Skeletal muscle tissue (tissue), 4 donors: Measurements from ENCODE around the gene DAB2. TPM values are rescaled to one million over a fixed set of nuclear protein-coding genes. Genes with fewer than 3 reads are reported as not detected.

Experiments
- H3K27ac ChIP-seq: one replicate; pipeline ENCODE4 v1.7.0; 2013; ENCODE audit warnings: mild to moderate bottlenecking, low read depth, low read length, inconsistent platforms
- H3K27me3 ChIP-seq, 3 donors: one replicate each; pipeline ENCODE4 v1.7.0; 2013; ENCODE audit warnings: low read length in 3 of 3; ENCODE audit not compliant: control insufficient read depth in 3 of 3, insufficient read depth in 3 of 3
- H3K36me3 ChIP-seq, 3 donors: one replicate each; pipeline ENCODE4 v1.7.0; 2013; ENCODE audit warnings: low read length in 3 of 3; ENCODE audit not compliant: control insufficient read depth in 3 of 3, insufficient read depth in 3 of 3
- H3K4me1 ChIP-seq, 3 donors: one replicate each; pipeline ENCODE4 v1.7.0; 2013; ENCODE audit warnings: low read length in 3 of 3, mild to moderate bottlenecking in 3 of 3; ENCODE audit not compliant: control insufficient read depth in 3 of 3, insufficient read depth in 3 of 3
- H3K4me3 ChIP-seq, 3 donors: one replicate each; pipeline ENCODE4 v1.7.0; 2013; ENCODE audit warnings: low read length in 3 of 3
- H3K9ac ChIP-seq, 3 donors: one replicate each; pipeline ENCODE4 v1.7.0; 2013; ENCODE audit warnings: low read length in 3 of 3, mild to moderate bottlenecking in 3 of 3, moderate library complexity in 2 of 3, low read depth in 1 of 3
- H3K9me3 ChIP-seq, 3 donors: one replicate each; pipeline ENCODE4 v1.7.0; 2013; ENCODE audit warnings: low read length in 3 of 3; ENCODE audit not compliant: control insufficient read depth in 3 of 3
- total RNA-seq: library from RNA; depleted of rRNA; stranded (reverse); fragments of >200 nt; gene quantifications from one replicate; pipeline ENCODE4 v1.2.3, GENCODE V29; 2014
- donor health status: Osteomylitis.

The DAB2 gene
- total RNA-seq, 1 donor from 2014 or later = 91.3 TPM

DNA sequence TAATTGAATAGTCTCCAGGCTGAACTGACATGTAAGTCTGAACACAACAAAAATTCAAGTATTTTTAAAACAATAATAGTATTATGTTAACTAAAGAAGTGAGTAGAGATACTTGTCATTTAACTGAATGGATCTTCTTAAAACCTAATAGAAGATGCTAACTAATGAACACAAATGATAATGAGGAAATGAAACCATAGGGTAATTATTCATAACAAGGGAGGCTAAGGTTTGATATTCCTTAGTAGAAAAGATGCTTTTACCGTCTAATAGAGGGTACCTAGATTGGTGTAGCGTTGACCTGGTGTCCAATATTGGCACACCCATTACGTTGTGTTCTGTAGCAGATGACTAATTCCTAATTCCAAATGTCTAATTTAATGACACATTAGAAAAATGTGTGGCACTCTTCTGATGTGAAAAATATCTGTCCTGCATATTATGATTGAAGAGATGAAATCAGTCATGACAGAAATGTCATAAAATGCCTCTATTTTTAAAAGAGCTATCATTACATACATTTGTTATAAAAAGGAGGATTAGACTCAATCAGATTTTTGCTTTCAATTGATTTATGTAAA is 14.9 kb upstream of the DAB2 start:
- no peak overlapping the region for H3K27ac ChIP-seq
- no peak overlapping the region for H3K4me3 ChIP-seq
- no peaks in the 10 kb centered on the region for H3K27me3 ChIP-seq
- no peaks in the 10 kb centered on the region for H3K36me3 ChIP-seq
- peaks cover 0 to 5% (median 4%) of the 10 kb centered on the region in 3 donors for H3K4me1 ChIP-seq
- H3K9me3 ChIP-seq = no peaks in the 10 kb centered on the region
- H3K9ac ChIP-seq = no peak overlapping the region

DNA sequence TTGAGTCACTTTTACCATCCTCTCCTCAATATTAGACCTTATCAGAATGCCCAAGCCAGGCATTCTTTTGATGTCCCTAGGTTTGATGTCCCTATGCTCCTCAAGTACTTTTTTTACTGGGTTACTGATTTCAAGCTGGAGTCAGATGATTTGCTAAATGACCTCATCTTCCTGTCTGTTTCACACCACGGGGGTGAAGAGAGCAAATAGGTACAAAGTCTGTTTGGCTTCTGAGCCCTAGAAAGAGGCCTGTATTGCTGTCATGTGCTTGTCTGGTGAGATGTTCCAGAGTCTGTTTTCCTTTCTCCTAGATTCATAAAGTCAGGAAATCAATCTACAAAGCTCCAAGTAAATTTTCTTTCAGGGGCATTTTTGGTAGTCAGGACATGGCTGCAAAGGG is 12.7 kb upstream of the DAB2 start:
- H3K9me3 ChIP-seq = no peaks in the 10 kb centered on the region
- no peak overlapping the region for H3K27ac ChIP-seq
- H3K9ac ChIP-seq = no peak overlapping the region
- no peaks in the 10 kb centered on the region for H3K36me3 ChIP-seq
- H3K27me3 ChIP-seq = no peaks in the 10 kb centered on the region
- H3K4me1 ChIP-seq = peaks cover 0 to 5% (median 4%) of the 10 kb centered on the region in 3 donors
- H3K4me3 ChIP-seq = no peak overlapping the region

GRCh38 chr5:39433848-39434247 is 9.1 kb upstream of the DAB2 start:
- no peaks in the 10 kb centered on the region for H3K36me3 ChIP-seq
- peaks cover 0 to 4% (median 0%) of the 10 kb centered on the region in 3 donors for H3K4me1 ChIP-seq
- no peak overlapping the region for H3K9ac ChIP-seq
- H3K27me3 ChIP-seq = no peaks in the 10 kb centered on the region
- H3K4me3 ChIP-seq = no peak overlapping the region
- H3K9me3 ChIP-seq = no peaks in the 10 kb centered on the region
- H3K27ac ChIP-seq = no peak overlapping the region

DNA sequence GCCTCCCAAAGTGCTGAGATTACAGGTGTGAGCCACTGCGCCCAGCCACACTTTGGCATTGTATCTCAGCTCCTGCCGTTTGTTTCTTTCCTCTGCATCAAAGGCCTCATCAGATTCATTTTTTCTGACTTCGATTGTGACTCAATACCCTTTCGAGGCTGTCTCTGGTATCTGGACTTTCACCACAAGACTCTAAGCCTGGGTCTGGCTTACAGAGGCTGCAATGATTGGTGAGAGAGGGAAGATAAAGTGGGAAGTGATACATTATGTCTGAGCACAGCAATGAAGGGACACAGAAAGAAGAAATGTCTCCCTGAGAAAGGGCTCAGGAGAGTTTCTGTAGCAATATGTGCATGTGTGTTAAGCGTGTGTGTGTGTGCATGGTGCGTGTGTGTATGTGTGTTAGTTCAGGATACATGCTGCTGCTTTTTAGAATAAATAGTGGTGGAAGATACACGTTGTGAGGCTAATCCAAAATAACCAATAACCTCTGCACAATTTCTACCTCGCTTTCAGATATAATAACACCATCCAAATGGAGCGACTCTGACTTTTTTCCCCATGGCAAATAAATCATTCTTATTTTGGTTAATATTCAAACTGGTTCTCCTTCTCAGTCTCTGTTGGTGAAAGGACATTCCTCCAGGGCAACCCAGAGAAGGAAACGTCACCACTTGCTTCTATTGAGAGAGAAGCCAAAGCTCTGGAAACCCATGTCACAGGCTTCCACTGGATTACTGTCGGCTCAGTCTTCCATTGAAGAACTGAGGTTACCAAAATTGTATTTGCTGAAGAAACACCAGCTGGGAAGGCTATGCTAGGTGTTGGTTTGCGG is 8.1 kb upstream of the DAB2 start:
- no peak overlapping the region for H3K9ac ChIP-seq
- no peaks in the 10 kb centered on the region for H3K27me3 ChIP-seq
- H3K36me3 ChIP-seq = no peaks in the 10 kb centered on the region
- peaks cover 0 to 4% (median 0%) of the 10 kb centered on the region in 3 donors for H3K4me1 ChIP-seq
- no peak overlapping the region for H3K4me3 ChIP-seq
- no peak overlapping the region for H3K27ac ChIP-seq
- no peaks in the 10 kb centered on the region for H3K9me3 ChIP-seq

DNA sequence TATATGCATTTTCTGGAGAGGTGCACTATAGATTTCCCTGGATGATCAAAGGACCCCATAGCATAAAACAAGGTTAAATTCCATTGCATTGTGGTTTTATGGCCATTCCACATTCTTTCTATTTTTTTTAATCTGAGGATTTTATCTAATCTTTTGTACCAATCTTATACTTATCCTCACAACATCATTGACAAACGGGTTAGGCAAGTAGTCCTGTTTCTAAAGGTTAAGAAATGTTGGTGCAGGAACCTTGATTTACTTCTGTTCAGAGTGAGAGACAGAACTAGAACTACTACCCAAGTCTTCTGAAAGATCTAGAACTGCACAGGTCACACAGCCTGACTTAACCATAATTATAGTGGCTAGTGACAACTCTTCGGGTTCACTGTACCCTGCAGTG is 5.7 kb upstream of the DAB2 start:
- Histone ChIP-seq H3K4me3 (no peak overlapping the region), H3K9ac (no peak overlapping the region), H3K27me3 (peaks cover 0 to 3% (median 0%) of the 10 kb centered on the region in 3 donors), H3K36me3 (no peaks in the 10 kb centered on the region), H3K9me3 (no peaks in the 10 kb centered on the region), H3K4me1 (peaks cover 4 to 6% (median 4%) of the 10 kb centered on the region in 3 donors), H3K27ac (no peak overlapping the region)

DNA sequence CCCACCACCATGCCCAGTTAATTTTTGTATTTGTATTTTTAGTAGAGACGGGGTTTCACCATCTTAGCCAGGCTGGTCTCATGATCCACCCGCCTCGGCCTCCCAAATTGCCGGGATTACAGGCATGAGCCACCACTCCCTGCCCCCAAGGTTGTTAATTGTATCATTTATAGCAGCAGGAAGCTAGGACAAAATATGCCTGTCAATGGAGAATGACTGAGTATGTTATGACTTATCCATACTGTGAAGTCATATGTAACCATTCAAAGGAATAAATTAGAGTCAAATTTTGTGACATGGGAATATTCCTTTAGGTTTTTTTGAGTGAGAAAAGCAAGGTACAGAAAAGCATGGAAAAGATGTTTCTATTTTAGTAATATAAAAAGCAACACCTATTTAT is 3.9 kb upstream of the DAB2 start:
- no peaks in the 10 kb centered on the region for H3K9me3 ChIP-seq
- H3K4me3 ChIP-seq = no peak overlapping the region
- H3K27ac ChIP-seq = no peak overlapping the region
- no peak overlapping the region for H3K9ac ChIP-seq
- H3K27me3 ChIP-seq = peaks cover 0 to 3% (median 2%) of the 10 kb centered on the region in 3 donors
- H3K4me1 ChIP-seq = peaks cover 4 to 17% (median 4%) of the 10 kb centered on the region in 3 donors
- H3K36me3 ChIP-seq = no peaks in the 10 kb centered on the region

GRCh38 chr5:39427633-39428032 is 2.9 kb upstream of the DAB2 start:
- Histone ChIP-seq H3K9ac (no peak overlapping the region), H3K4me1 (peaks cover 4 to 17% (median 4%) of the 10 kb centered on the region in 3 donors), H3K36me3 (no peaks in the 10 kb centered on the region), H3K27me3 (peaks cover 0 to 3% (median 2%) of the 10 kb centered on the region in 3 donors), H3K4me3 (no peak overlapping the region), H3K27ac (no peak overlapping the region), H3K9me3 (no peaks in the 10 kb centered on the region)

DNA sequence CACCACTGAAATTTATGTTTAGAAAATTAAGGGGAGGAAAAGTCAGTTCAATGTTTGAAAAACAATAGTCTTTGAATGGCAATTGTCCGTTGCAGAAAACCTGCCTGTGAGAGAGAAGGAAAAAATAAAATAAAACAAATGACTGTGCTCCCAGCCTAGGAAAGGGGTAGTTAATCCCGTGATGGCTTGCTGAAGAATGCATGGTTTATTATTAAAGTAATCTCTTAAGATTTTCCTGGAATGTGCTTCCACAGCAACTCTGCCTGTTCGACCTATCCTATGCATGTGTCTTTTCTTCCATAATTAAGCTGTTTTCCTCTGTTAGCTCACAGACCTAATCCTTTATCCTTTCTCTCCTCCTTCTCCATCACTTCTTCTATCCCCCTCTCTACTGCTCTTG is 2.4 kb upstream of the DAB2 start:
- Histone ChIP-seq H3K4me1 (peaks cover 6 to 17% (median 6%) of the 10 kb centered on the region in 3 donors), H3K27me3 (peaks cover 0 to 3% (median 2%) of the 10 kb centered on the region in 3 donors), H3K9ac (no peak overlapping the region), H3K9me3 (no peaks in the 10 kb centered on the region), H3K27ac (peak overlapping the region; percentile 13), H3K36me3 (no peaks in the 10 kb centered on the region), H3K4me3 (no peak overlapping the region)

DNA sequence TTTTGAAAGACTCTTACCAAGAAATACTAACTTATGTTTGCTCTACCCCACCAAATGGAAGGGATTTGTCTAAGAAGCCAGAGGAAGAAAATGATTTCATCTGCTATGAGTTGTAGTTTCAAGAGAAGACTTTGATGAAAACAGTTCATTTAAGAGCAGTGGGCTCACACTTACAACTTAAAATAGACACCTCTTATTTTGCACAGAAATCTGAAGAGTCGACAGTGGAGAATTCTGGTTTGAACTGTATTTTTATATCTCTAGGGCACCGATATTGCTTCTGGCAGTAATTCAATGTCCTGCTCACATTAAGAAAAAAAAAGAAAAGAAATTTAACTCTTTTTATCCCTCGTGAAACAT is 1.9 kb upstream of the DAB2 start:
- Histone ChIP-seq H3K4me1 (peaks cover 6 to 21% (median 9%) of the 10 kb centered on the region in 3 donors), H3K27ac (peak overlapping the region; percentile 13), H3K36me3 (no peaks in the 10 kb centered on the region), H3K4me3 (no peak overlapping the region), H3K9ac (no peak overlapping the region), H3K9me3 (no peaks in the 10 kb centered on the region), H3K27me3 (peaks cover 0 to 3% (median 2%) of the 10 kb centered on the region in 3 donors)

- Histone ChIP-seq H3K9ac (peak overlapping the region in 1 of 3 donors; percentile 47), H3K27me3 (peaks cover 0 to 3% (median 2%) of the 10 kb centered on the region in 3 donors), H3K4me1 (peaks cover 9 to 21% (median 13%) of the 10 kb centered on the region in 3 donors), H3K36me3 (no peaks in the 10 kb centered on the region), H3K9me3 (no peaks in the 10 kb centered on the region), H3K27ac (peak overlapping the region; percentile 72), H3K4me3 (peak overlapping the region in 2 of 3 donors; percentile 46 to 87)
Observed at GRCh38 chr5:39426051-39426745, 1.4 kb upstream of the DAB2 start.
